Kidney (tissue), 14 donors: Measurements from ENCODE around the gene CATSPER4. TPM values are rescaled to one million over a fixed set of nuclear protein-coding genes. Genes with fewer than 3 reads are reported as not detected.

ENCODE experiments used
- DNase-seq, 5 donors: peaks; one replicate each; pipeline ENCODE4 v3.0.0-alpha.2; 2013 to 2020
- FAIRE-seq: peaks from 2 replicates; lab custom pipeline; 2012; peaks lifted over from hg19 to GRCh38; lab: Jason Lieb, UNC
- H3K27ac ChIP-seq, 2 donors: one replicate each; pipeline ENCODE4 v1.7.0; 2013; ENCODE audit warnings: low read depth in 2 of 2, low read length in 2 of 2, inconsistent platforms in 1 of 2
- H3K27me3 ChIP-seq: one replicate; pipeline ENCODE4 v1.7.1; 2013; ENCODE audit warnings: low read length, inconsistent platforms; ENCODE audit not compliant: control insufficient read depth, insufficient read depth
- H3K36me3 ChIP-seq, 3 donors: one replicate each; pipeline versions ENCODE4 v1.7.0 to v1.7.1; 2013; ENCODE audit warnings: low read length in 3 of 3, control low read depth in 1 of 3, inconsistent platforms in 1 of 3; ENCODE audit not compliant: insufficient read depth in 3 of 3, control insufficient read depth in 2 of 3
- H3K4me1 ChIP-seq, 3 donors: one replicate each; pipeline versions ENCODE4 v1.7.0 to v1.7.1; 2013; ENCODE audit warnings: low read length in 3 of 3, inconsistent platforms in 1 of 3, low read depth in 1 of 3; ENCODE audit not compliant: control insufficient read depth in 2 of 3, insufficient read depth in 2 of 3
- H3K4me3 ChIP-seq, 3 donors: one replicate each; pipeline versions ENCODE4 v1.7.0 to v1.8.1; 2013; ENCODE audit warnings: low read length in 3 of 3, control low read depth in 1 of 3, inconsistent platforms in 1 of 3
- H3K9ac ChIP-seq, 3 donors: one replicate each; pipeline versions ENCODE4 v1.7.0 to v1.7.1; 2013; ENCODE audit warnings: low read length in 3 of 3, control low read depth in 1 of 3, inconsistent platforms in 1 of 3
- H3K9me3 ChIP-seq, 3 donors: one replicate each; pipeline versions ENCODE4 v1.7.0 to v1.7.1; 2013; ENCODE audit warnings: low read length in 3 of 3, control low read depth in 1 of 3, inconsistent platforms in 1 of 3; ENCODE audit not compliant: control insufficient read depth in 2 of 3, insufficient read depth in 1 of 3
- intact Hi-C: fragments of 100-400 bp; cut with DNase I; formaldehyde crosslinking; loops from one replicate; pipeline ENCODE4 v1.11.1; 2022
- polyA plus RNA-seq: library from polyadenylated mRNA; stranded (reverse); fragments of 350-450 nt; fragmentation: Illumina TruSeq; extraction: RNeasy Lipid Tissue Mini Kit (QIAGEN cat#74804); gene quantifications from one replicate; pipeline ENCODE4 v1.2.3, GENCODE V29; 2014; ENCODE audit warnings: low read depth, low replicate concordance; ENCODE audit not compliant: insufficient read depth
- total RNA-seq: library from RNA; stranded (reverse); fragmentation: NEBNext Ultra II Directional; extraction: Animal tissue kit (Norgen Biotek cat#: 25700); gene quantifications from one replicate; pipeline ENCODE4 v1.2.1, GENCODE V29; 2021
- TF ChIP-seq, protein P1 (sequence below): IDR thresholded peaks from 3 replicates; pipeline ENCODE4 v1.5.1; 2012; ENCODE audit warnings: mild to moderate bottlenecking, moderate library complexity, borderline replicate concordance; ENCODE audit not compliant: insufficient read depth; ENCODE audit errors: extremely low read depth
- donor health status: control.
- donor health status: control.
- donor health status: control.
- donor health status: control.
- donor health status: control.
- donor health status: DM: yes; HTN: yes; CAD: no.
- donor health status: Normal renal cell carcinoma (clear cell type).

The CATSPER4 gene
- total and polyA plus RNA-seq, 2 donors from 2014 or later = not detected

DNA sequence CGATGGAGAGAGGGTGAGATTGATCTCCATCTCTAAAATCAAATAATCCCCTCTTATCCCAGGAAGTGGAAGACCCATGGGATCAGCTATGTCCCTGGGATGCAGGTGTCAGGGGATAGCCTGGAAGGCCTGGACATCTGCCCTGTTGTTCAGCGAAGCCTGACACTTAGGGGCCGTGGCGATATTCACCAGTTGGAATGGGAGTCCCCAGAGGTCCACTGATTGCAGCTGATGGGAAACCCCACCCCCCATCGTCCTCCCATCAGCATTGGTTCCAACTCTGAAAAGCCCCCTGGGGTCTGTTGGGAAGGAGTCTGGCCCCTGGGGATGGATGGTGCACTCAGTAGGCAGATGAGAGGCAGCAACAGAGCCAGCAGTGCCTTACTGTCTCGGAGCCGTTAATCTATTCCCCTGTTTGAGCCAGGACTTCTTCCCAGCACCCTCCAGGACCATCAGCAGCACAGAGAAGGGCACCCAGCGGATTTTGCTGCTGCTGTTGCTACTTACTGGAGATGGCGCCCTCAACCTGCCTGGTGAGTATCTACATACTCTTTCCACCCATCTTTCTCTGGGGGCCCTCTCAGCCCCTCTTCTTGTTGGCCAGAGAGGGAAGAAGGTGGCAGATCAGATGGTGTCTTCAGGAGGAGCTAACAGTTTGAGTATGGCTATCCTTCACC is 13.4 kb downstream of the CATSPER4 start:
- Histone ChIP-seq H3K36me3 (no peaks in the 10 kb centered on the region), H3K27me3 (no peaks in the 10 kb centered on the region), H3K4me1 (peaks cover 0 to 2% (median 0%) of the 10 kb centered on the region in 3 donors), H3K27ac (no peak overlapping the region), H3K9ac (no peak overlapping the region), H3K9me3 (no peaks in the 10 kb centered on the region), H3K4me3 (no peak overlapping the region)
- no peak for FAIRE-seq
- intact Hi-C loops = no loop called here
- no peak for DNase-seq
- TF ChIP-seq, protein P1, sequence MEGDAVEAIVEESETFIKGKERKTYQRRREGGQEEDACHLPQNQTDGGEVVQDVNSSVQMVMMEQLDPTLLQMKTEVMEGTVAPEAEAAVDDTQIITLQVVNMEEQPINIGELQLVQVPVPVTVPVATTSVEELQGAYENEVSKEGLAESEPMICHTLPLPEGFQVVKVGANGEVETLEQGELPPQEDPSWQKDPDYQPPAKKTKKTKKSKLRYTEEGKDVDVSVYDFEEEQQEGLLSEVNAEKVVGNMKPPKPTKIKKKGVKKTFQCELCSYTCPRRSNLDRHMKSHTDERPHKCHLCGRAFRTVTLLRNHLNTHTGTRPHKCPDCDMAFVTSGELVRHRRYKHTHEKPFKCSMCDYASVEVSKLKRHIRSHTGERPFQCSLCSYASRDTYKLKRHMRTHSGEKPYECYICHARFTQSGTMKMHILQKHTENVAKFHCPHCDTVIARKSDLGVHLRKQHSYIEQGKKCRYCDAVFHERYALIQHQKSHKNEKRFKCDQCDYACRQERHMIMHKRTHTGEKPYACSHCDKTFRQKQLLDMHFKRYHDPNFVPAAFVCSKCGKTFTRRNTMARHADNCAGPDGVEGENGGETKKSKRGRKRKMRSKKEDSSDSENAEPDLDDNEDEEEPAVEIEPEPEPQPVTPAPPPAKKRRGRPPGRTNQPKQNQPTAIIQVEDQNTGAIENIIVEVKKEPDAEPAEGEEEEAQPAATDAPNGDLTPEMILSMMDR = no peak

DNA sequence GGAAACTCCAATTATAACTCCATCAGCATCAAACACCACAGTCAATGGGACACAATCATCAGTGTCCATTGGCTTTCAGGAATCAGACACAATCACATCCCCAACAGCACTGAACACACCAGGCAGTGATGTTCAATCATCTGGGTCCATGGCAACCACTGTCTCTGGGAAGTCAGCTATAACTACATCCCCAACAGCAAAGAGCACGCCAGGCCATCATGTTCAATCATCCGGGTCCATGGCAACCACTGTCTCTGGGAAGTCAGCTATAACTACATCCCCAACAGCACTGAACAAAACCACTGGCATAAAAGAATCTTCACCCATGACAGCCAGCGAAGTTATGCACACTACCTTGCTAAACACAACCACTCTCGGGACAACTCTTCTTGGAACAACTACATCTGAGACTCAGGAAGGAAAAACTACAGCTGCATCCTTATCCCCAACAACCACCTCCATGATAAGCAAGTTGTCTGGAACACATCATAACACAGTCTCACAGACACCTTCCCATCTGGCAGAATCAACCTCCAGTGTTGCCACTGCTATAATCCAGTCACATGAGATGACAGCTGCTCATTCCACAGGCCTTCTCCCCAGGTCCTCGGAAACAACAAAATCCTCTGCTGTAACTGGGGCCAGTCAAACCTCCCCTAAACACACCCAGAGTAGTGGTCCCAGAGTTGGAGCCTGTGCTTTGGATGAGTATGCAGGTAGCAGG is 19.9 kb downstream of the CATSPER4 start:
- H3K27ac ChIP-seq = no peak overlapping the region
- no peaks in the 10 kb centered on the region for H3K4me1 ChIP-seq
- FAIRE-seq (no peak), DNase-seq (no peak)
- no peaks in the 10 kb centered on the region for H3K27me3 ChIP-seq
- H3K4me3 ChIP-seq = no peak overlapping the region
- no peaks in the 10 kb centered on the region for H3K36me3 ChIP-seq
- no peaks in the 10 kb centered on the region for H3K9me3 ChIP-seq
- TF ChIP-seq, protein P1 = no peak
- H3K9ac ChIP-seq = no peak overlapping the region
- intact Hi-C loops = no loop called here

DNA sequence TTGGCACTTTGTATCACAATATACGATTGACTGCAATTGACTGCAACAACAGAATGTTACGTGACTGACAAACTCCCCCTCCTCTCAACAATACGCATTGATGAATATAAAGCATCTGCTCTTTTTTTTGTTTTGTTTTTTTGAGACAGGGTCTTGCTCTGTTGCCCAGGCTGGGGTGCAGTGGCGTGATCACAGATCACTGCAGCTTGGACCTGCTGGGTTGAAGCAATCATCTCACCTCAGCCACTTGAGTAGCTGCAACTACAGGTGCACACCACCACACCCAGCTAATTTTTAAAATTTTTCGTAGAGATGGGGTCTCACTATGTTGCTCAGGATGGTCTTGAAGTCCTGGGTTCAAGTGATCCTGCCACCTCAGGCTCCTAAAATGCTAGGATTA is 22.3 kb downstream of the CATSPER4 start:
- intact Hi-C loops = no loop called here
- no peak for FAIRE-seq
- Histone ChIP-seq H3K27me3 (no peaks in the 10 kb centered on the region), H3K9me3 (no peaks in the 10 kb centered on the region), H3K9ac (no peak overlapping the region), H3K36me3 (no peaks in the 10 kb centered on the region), H3K27ac (no peak overlapping the region), H3K4me3 (no peak overlapping the region), H3K4me1 (no peaks in the 10 kb centered on the region)
- DNase-seq = no peak
- TF ChIP-seq, protein P1 = no peak
